Thoracic aorta (tissue), 2 donors: ENCODE results near the gene KRTAP4-3. TPM values are rescaled to one million over a fixed set of nuclear protein-coding genes. Genes with fewer than 3 reads are reported as not detected.
"Not testable (repeated sequence)": the region's sequence is repeated elsewhere in the genome, so short reads cannot be mapped to it uniquely, and the experiment has no call there.

Source experiments
- ATAC-seq: fragments of 150-250 bp; one replicate; pipeline ENCODE4 v1.8.0; 2017; ENCODE audit warnings: low read depth; ENCODE audit not compliant: insufficient number of reproducible peaks, low FRiP score
- DNase-seq: peaks from one replicate; pipeline ENCODE4 v3.0.0-alpha.2; 2020; ENCODE audit warnings: low spot score
- H3K27ac ChIP-seq, 2 donors: fragments of 200-600 bp; sonication (generic); 1 replicate in 1 of 2; 2 replicates in 1 of 2; pipeline ENCODE4 v1.5.1; 2016; ENCODE audit warnings: mild to moderate bottlenecking in 2 of 2, moderate library complexity in 2 of 2
- H3K27me3 ChIP-seq: fragments of 200-600 bp; sonication (generic); replicated peaks from 2 replicates; pipeline ENCODE4 v1.6.0; 2016; ENCODE audit warnings: mild to moderate bottlenecking; ENCODE audit not compliant: insufficient read depth
- H3K36me3 ChIP-seq: fragments of 200-600 bp; sonication (generic); one replicate; pipeline ENCODE4 v1.5.1; 2016
- H3K4me1 ChIP-seq, 2 donors: fragments of 200-600 bp; sonication (generic); 1 replicate in 1 of 2; 2 replicates in 1 of 2; pipeline versions ENCODE4 v1.5.1 to v1.6.0; 2016; ENCODE audit warnings: low read depth in 2 of 2, mild to moderate bottlenecking in 1 of 2; ENCODE audit not compliant: control insufficient read depth in 1 of 2
- H3K4me3 ChIP-seq: fragments of 200-600 bp; sonication (generic); 2 replicates; pipeline ENCODE4 v1.5.1; 2016; ENCODE audit warnings: mild to moderate bottlenecking
- H3K9me3 ChIP-seq: fragments of 200-600 bp; sonication (generic); 2 replicates; pipeline ENCODE4 v1.5.1; 2016
- total RNA-seq, 2 donors: library from RNA; depleted of rRNA; stranded (reverse); fragments of >200 nt; gene quantifications; one replicate each; pipeline versions ENCODE4 v1.1.0 to v1.2.3, GENCODE V29; 2016
- TF ChIP-seq, protein P1 (sequence below): fragments of 200-600 bp; sonication (generic); IDR thresholded peaks from one replicate; pipeline ENCODE4 v1.5.1; 2019; ENCODE audit warnings: antibody characterized with exemption

The KRTAP4-3 gene
- total RNA-seq, 2 donors from 2014 or later, result not detected

- Histone ChIP-seq H3K4me1 (no peaks in the 10 kb centered on the region), H3K27ac (no peak overlapping the region), H3K9me3 (peaks cover 5% of the 10 kb centered on the region), H3K27me3 (no peaks in the 10 kb centered on the region), H3K4me3 (no peak overlapping the region), H3K36me3 (no peaks in the 10 kb centered on the region)
- DNase-seq (no peak), ATAC-seq (no peak)
- TF ChIP-seq, protein P1, sequence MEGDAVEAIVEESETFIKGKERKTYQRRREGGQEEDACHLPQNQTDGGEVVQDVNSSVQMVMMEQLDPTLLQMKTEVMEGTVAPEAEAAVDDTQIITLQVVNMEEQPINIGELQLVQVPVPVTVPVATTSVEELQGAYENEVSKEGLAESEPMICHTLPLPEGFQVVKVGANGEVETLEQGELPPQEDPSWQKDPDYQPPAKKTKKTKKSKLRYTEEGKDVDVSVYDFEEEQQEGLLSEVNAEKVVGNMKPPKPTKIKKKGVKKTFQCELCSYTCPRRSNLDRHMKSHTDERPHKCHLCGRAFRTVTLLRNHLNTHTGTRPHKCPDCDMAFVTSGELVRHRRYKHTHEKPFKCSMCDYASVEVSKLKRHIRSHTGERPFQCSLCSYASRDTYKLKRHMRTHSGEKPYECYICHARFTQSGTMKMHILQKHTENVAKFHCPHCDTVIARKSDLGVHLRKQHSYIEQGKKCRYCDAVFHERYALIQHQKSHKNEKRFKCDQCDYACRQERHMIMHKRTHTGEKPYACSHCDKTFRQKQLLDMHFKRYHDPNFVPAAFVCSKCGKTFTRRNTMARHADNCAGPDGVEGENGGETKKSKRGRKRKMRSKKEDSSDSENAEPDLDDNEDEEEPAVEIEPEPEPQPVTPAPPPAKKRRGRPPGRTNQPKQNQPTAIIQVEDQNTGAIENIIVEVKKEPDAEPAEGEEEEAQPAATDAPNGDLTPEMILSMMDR, result no peak
Measured at GRCh38 chr17:41144846-41145245, 23.2 kb downstream of the KRTAP4-3 start.

GRCh38 chr17:41141361-41141760 is 26.7 kb downstream of the KRTAP4-3 start:
- DNase-seq (no peak), ATAC-seq (no peak)
- H3K4me1 ChIP-seq, result no peaks in the 10 kb centered on the region
- TF ChIP-seq, protein P1, result no peak
- H3K9me3 ChIP-seq, result peaks cover 5% of the 10 kb centered on the region
- no peaks in the 10 kb centered on the region for H3K27me3 ChIP-seq
- H3K27ac ChIP-seq, result no peak overlapping the region
- no peaks in the 10 kb centered on the region for H3K36me3 ChIP-seq
- H3K4me3 ChIP-seq, result no peak overlapping the region

DNA sequence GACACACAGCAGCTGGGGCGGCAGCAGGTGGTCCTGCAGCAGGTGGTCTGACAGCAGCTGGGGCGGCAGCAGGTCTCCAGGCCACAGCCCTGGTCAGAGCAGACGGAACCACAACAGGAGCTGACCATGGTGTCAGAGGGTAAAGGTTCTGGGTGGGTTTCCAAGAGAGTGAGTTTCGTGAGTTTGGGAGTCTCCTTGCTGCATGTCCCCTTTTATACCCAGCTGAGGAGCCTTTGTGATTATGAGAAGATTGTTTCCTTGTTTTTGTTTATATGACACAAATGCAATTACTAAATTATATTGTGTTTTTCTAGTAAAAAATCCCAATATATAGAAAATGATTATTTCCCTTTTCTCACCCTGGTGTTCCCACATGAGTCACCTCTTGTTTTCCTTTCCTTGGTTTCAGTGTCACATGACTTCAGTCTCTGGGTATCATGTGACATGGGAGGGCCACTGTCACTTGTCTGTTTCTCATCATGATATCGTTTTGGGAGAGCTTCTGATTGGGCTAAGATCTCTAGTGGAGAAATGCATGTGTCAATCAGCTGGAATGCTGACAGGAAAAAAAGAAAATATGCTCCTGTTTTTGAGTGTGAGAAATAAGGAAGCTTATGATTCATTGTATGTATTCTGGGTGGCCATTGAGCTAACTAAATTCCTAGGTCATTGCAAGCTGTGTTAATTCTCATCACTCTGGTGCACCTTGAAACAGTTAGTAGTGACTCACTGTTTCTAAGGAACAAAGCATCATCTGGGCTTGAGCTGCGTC is 27.5 kb downstream of the KRTAP4-3 start, which contains the start of gene KRTAP4-6:
Gene KRTAP4-6, minus strand, starts transcription at position 185 of the 772 bp plus-strand sequence. Its CDS starts 57 bp downstream, at position 128.
- TF ChIP-seq, protein P1, result no peak
- H3K4me1 ChIP-seq, result no peaks in the 10 kb centered on the region
- DNase-seq, result no peak
- H3K36me3 ChIP-seq, result no peaks in the 10 kb centered on the region
- no peak within 1 kb of the TSS for H3K4me3 ChIP-seq
- H3K9me3 ChIP-seq, result peaks cover 5% of the 10 kb centered on the region
- no peaks in the 10 kb centered on the region for H3K27me3 ChIP-seq
- no peak for ATAC-seq
- no peak within 1 kb of the TSS for H3K27ac ChIP-seq

DNA sequence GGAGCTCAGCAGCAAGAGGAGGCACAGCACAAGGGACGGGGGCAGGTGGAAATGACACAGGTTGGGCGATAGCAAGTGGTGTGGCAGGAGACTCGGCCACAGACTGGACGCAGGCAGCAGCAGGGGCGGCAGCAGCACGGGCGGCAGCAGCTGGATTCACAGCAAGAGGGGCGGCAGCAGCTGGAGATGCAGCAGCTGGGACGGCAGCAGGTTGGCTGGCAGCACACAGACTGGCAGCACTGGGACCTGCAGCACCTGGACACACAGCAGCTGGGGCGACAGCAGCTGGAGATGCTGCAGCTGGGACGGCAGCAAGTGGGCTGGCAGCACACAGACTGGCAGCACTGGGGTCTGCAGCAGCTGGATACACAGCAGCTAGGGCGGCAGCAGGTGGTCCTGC is 28.2 kb downstream of the KRTAP4-3 start:
- not testable (repeated sequence) for H3K27ac ChIP-seq, H3K27me3 ChIP-seq, ATAC-seq, H3K4me3 ChIP-seq, DNase-seq, H3K36me3 ChIP-seq, H3K4me1 ChIP-seq, H3K9me3 ChIP-seq

DNA sequence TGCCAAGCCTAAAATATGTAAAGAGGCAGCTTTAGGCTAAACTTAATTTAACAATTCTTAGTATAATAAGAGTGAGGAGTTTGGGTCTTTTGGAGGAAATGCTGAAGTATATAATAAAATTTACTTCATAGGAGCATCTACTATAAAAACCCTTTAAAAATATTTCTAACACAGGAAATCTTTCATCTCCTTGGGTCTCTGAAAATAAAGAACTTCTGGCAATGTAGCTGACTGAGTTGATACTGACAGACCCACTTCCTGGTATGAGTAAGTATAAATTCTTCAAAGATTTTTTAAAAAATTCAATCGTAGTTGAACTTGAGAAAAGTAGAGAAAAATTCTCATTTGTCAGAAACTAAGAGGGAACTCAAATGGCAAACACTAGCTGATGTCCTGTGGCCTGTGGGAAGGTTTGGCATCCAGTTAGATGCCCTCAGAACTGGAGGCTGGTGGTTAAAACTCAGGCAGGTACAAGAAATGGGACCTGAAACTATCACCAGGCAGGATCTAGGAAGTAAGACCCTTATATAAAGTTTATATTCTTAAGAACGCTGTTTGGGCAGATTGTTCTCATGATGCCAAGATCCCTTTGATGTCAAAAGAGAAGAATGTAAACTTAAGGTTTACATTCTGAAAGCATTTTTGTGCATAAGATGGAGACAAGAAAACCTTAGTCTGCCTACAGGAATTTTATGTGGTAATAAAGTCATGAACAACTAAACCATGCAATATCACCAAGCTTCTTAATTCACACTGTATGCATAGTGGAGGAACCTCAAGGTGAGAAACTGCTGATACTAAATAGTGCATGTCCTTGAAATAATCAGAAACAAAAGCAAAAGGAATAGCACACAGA is 33.9 kb downstream of the KRTAP4-3 start:
- DNase-seq, result no peak
- no peak overlapping the region for H3K4me3 ChIP-seq
- H3K27me3 ChIP-seq, result no peaks in the 10 kb centered on the region
- no peak for ATAC-seq
- TF ChIP-seq, protein P1, result no peak
- no peaks in the 10 kb centered on the region for H3K4me1 ChIP-seq
- no peak overlapping the region for H3K27ac ChIP-seq
- no peaks in the 10 kb centered on the region for H3K9me3 ChIP-seq
- no peaks in the 10 kb centered on the region for H3K36me3 ChIP-seq
